Tibial artery (tissue), 4 donors: ENCODE results near the gene EYS.

Experiments
- DNase-seq, 2 donors: peaks; one replicate each; pipeline ENCODE4 v3.0.0-alpha.2; 2019
- H3K27ac ChIP-seq, 2 donors: fragments of 200-600 bp; sonication (generic) in 1 of 2; 1 replicate in 1 of 2; 2 replicates in 1 of 2; pipeline ENCODE4 v1.5.1; 2018 to 2019; ENCODE audit warnings: mild to moderate bottlenecking in 1 of 2
- H3K27me3 ChIP-seq, 2 donors: fragments of 200-600 bp; sonication (generic) in 1 of 2; one replicate each; pipeline versions ENCODE4 v1.5.1 to v1.6.0; 2016 to 2019
- H3K36me3 ChIP-seq, 3 donors: fragments of 200-600 bp; sonication (generic) in 2 of 3; one replicate each; pipeline ENCODE4 v1.5.1; 2016 to 2019; ENCODE audit warnings: mild to moderate bottlenecking in 2 of 3
- H3K4me1 ChIP-seq, 4 donors: fragments of 200-600 bp; sonication (generic) in 2 of 4; 1 replicate in 3 of 4; 2 replicates in 1 of 4; pipeline ENCODE4 v1.5.1; 2016 to 2019
- H3K4me3 ChIP-seq, 2 donors: fragments of 200-600 bp; sonication (generic) in 1 of 2; 1 replicate in 1 of 2; 2 replicates in 1 of 2; pipeline ENCODE4 v1.5.1; 2018 to 2019; ENCODE audit warnings: mild to moderate bottlenecking in 2 of 2
- H3K9me3 ChIP-seq, 3 donors: fragments of 200-600 bp; sonication (generic) in 1 of 3; one replicate each; pipeline ENCODE4 v1.5.1; 2016 to 2019
- intact Hi-C: fragments of 100-400 bp; cut with DNase I; formaldehyde crosslinking; loops from one replicate; pipeline ENCODE4 v1.15.0; 2023; ENCODE audit warnings: low total_unique reads
- TF ChIP-seq, protein P1 (sequence below), 2 experiments: fragments of 200-600 bp in 1 of 2; fragments of 450-650 bp in 1 of 2; IDR thresholded peaks; one replicate each; pipeline ENCODE4 v1.5.1; 2017 to 2019; ENCODE audit warnings: antibody characterized with exemption in 2 of 2, mild to moderate bottlenecking in 1 of 2, moderate library complexity in 1 of 2

The EYS gene

DNA sequence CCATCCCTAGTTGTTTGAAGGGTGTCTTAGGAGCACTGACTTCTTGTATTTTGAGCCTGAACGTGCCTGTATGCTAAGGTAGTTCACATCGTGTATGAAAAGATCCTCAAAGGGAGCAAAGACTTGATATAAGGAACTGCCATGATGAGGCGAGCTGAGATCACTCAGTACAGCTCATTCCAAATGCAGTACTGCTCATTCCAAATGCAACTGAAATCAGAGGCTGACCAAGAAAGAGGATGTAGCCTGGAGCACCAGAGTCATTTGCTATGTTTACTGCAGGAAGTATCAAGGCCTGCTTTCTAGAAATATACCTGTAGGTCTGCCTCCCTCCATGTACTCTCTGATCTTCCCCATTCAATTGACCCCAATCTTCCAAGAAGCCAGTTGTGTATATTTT is 832.2 kb downstream of the EYS start:
- intact Hi-C loops = no loop called here
- TF ChIP-seq, protein P1, sequence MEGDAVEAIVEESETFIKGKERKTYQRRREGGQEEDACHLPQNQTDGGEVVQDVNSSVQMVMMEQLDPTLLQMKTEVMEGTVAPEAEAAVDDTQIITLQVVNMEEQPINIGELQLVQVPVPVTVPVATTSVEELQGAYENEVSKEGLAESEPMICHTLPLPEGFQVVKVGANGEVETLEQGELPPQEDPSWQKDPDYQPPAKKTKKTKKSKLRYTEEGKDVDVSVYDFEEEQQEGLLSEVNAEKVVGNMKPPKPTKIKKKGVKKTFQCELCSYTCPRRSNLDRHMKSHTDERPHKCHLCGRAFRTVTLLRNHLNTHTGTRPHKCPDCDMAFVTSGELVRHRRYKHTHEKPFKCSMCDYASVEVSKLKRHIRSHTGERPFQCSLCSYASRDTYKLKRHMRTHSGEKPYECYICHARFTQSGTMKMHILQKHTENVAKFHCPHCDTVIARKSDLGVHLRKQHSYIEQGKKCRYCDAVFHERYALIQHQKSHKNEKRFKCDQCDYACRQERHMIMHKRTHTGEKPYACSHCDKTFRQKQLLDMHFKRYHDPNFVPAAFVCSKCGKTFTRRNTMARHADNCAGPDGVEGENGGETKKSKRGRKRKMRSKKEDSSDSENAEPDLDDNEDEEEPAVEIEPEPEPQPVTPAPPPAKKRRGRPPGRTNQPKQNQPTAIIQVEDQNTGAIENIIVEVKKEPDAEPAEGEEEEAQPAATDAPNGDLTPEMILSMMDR (IDR thresholded peaks at IDR 0.05) = no peak
- Histone ChIP-seq H3K4me3 (no peak overlapping the region), H3K27me3 (no peaks in the 10 kb centered on the region), H3K27ac (no peak overlapping the region), H3K36me3 (no peaks in the 10 kb centered on the region), H3K4me1 (no peaks in the 10 kb centered on the region), H3K9me3 (no peaks in the 10 kb centered on the region)
- DNase-seq = no peak

DNA sequence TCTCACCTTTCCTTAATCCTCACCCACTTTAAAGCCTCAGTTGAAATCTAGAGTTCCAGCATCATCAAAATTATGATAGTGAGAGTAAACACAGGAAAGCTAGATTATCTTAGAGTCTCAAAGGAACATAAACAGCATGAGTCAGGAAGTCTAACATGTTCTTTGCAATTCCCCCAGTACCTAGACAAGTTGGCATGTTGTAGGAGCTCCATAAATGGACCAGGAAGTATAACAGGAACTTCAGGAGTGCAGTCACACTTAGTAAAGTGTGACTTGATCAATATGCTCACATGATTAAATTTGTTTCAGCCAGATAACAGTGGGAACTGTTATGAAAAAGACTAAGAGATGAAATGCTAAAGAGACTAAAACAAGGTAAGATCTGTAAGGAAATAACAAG is 834.4 kb downstream of the EYS start:
- TF ChIP-seq, protein P1 (IDR thresholded peaks at IDR 0.05) = no peak
- H3K9me3 ChIP-seq = no peaks in the 10 kb centered on the region
- no peaks in the 10 kb centered on the region for H3K4me1 ChIP-seq
- no peaks in the 10 kb centered on the region for H3K27me3 ChIP-seq
- H3K4me3 ChIP-seq = no peak overlapping the region
- intact Hi-C loops = no loop called here
- H3K27ac ChIP-seq = no peak overlapping the region
- DNase-seq = no peak
- H3K36me3 ChIP-seq = no peaks in the 10 kb centered on the region

- H3K9me3 ChIP-seq = no peaks in the 10 kb centered on the region
- no peak overlapping the region for H3K27ac ChIP-seq
- H3K4me3 ChIP-seq = no peak overlapping the region
- no peaks in the 10 kb centered on the region for H3K36me3 ChIP-seq
- H3K4me1 ChIP-seq = no peaks in the 10 kb centered on the region
- TF ChIP-seq, protein P1 (IDR thresholded peaks at IDR 0.05) = no peak
- H3K27me3 ChIP-seq = no peaks in the 10 kb centered on the region
- intact Hi-C loops = no loop called here
- DNase-seq = no peak
Measured at GRCh38 chr6:64861039-64861651, 845.9 kb downstream of the EYS start.

DNA sequence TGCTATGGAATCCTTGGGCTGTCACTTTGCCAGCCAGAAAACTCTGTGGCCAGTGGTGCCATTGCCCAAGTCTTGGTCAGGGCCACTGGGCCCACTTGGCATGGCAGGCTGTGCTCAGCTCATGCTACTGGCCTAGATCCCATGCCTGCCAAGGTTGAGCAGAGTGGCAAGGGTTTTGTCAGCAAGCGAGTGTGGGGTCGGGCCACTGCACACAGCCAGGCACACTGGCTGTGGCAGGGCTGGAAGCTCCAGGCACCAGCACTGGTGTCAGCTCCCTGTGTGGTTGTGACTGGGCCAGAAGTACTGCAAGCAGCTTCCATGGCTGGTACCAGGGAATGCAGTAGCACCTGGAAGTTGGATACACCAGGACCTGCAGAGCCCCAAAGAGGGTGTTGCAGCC is 846.8 kb downstream of the EYS start:
- Histone ChIP-seq H3K36me3 (no peaks in the 10 kb centered on the region), H3K4me3 (no peak overlapping the region), H3K27me3 (no peaks in the 10 kb centered on the region), H3K27ac (no peak overlapping the region), H3K4me1 (no peaks in the 10 kb centered on the region), H3K9me3 (no peaks in the 10 kb centered on the region)
- TF ChIP-seq, protein P1 (IDR thresholded peaks at IDR 0.05) = no peak
- intact Hi-C loops = no loop called here
- DNase-seq = no peak

DNA sequence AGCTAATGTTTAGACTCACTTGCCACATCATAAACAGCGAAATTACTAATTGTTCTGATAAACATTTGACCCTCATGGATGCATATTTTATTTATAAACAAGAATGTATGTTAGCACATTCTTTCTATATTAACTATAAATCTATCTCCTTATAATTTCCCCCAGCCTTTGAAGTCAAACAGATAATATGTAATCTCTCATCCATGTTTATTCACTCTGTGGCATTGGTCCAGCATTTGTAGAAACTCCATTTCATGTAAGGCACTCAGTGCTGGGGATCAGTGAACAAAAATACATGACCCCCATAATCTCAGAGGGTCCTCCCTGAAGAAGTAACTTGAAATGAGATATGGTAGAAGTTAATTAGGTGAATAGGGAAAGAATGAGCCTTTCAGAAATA is 856.9 kb downstream of the EYS start:
- no peaks in the 10 kb centered on the region for H3K4me1 ChIP-seq
- TF ChIP-seq, protein P1 (IDR thresholded peaks at IDR 0.05) = no peak
- no peaks in the 10 kb centered on the region for H3K9me3 ChIP-seq
- no peak for DNase-seq
- H3K27me3 ChIP-seq = no peaks in the 10 kb centered on the region
- intact Hi-C loops = no loop called here
- H3K4me3 ChIP-seq = no peak overlapping the region
- no peaks in the 10 kb centered on the region for H3K36me3 ChIP-seq
- H3K27ac ChIP-seq = no peak overlapping the region

- Histone ChIP-seq H3K9me3 (no peaks in the 10 kb centered on the region), H3K4me3 (no peak overlapping the region), H3K36me3 (no peaks in the 10 kb centered on the region), H3K4me1 (no peaks in the 10 kb centered on the region), H3K27me3 (no peaks in the 10 kb centered on the region), H3K27ac (no peak overlapping the region)
- TF ChIP-seq, protein P1 (IDR thresholded peaks at IDR 0.05) = no peak
- intact Hi-C loops = no loop called here
- no peak for DNase-seq
Measured at GRCh38 chr6:64848467-64848866, 858.6 kb downstream of the EYS start.
